Uterus (tissue), 2 donors: Measurements from ENCODE around the gene KCNIP3.

Experiments used
- POLR2A ChIP-seq, 2 donors: fragments of 450-650 bp; IDR thresholded peaks; one replicate each; pipeline ENCODE4 v1.6.1; 2016; ENCODE audit warnings: antibody characterized with exemption in 2 of 2, mild to moderate bottlenecking in 1 of 2, moderate library complexity in 1 of 2
- TF ChIP-seq, protein P1 (sequence below), 4 experiments: fragments of 200-600 bp in 2 of 4; fragments of 450-650 bp in 2 of 4; sonication (generic) in 2 of 4; IDR thresholded peaks; one replicate each; pipeline ENCODE4 v1.5.1; 2016 to 2019; ENCODE audit warnings: antibody characterized with exemption in 4 of 4, mild to moderate bottlenecking in 2 of 4, moderate library complexity in 1 of 4

DNA sequence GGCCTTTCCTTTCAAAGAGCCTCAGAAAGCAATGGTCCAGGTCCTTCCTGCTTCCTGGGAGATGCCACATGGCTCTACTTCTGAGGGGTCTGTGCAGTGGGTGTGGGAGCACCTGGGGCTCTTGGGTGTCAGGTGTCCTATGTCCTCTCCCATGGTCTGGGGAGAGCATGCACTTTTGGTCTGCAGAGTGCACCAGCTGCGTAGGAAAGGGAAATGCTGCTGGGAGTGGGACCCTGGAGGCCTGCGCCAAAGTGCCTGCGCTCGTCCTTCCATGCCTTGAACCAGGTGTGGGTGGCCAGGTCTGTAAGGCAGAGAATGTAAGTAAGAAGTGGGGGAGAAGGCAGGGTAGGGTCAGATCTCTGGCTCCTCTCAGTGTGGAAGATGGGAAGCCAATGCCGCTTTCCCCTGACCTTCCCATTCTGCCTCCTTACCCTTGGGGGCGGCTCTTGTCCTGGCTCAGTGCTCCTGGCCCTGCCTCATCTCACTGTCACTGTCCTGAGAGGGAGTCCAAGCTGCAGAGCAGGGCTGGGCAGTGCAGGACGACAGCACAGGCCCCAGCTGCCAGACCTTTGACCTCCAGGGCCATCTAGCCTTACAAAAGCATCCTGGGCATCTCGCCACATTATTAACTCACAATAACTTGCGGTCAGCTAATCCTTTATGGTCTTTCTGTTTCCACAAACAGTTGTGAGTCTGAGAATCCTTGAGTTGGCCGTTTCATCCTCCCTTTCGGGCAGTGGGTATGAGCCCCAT lies 29.5 kb upstream of the KCNIP3 start:
- TF ChIP-seq, protein P1, sequence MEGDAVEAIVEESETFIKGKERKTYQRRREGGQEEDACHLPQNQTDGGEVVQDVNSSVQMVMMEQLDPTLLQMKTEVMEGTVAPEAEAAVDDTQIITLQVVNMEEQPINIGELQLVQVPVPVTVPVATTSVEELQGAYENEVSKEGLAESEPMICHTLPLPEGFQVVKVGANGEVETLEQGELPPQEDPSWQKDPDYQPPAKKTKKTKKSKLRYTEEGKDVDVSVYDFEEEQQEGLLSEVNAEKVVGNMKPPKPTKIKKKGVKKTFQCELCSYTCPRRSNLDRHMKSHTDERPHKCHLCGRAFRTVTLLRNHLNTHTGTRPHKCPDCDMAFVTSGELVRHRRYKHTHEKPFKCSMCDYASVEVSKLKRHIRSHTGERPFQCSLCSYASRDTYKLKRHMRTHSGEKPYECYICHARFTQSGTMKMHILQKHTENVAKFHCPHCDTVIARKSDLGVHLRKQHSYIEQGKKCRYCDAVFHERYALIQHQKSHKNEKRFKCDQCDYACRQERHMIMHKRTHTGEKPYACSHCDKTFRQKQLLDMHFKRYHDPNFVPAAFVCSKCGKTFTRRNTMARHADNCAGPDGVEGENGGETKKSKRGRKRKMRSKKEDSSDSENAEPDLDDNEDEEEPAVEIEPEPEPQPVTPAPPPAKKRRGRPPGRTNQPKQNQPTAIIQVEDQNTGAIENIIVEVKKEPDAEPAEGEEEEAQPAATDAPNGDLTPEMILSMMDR (IDR thresholded peaks at IDR 0.05), result no peak
- TF ChIP-seq POLR2A (IDR thresholded peaks at IDR 0.05), result no peak
